ENCODE results near the gene ACVR1C. TPM values are rescaled to one million over a fixed set of nuclear protein-coding genes. Genes with fewer than 3 reads are reported as not detected.
"Not testable (repeated sequence)": the region's sequence is repeated elsewhere in the genome, so short reads cannot be mapped to it uniquely, and the experiment has no call there.

ACVR1C gene
- total RNA-seq, 1 experiment from 2014 or later, result not detected

DNA sequence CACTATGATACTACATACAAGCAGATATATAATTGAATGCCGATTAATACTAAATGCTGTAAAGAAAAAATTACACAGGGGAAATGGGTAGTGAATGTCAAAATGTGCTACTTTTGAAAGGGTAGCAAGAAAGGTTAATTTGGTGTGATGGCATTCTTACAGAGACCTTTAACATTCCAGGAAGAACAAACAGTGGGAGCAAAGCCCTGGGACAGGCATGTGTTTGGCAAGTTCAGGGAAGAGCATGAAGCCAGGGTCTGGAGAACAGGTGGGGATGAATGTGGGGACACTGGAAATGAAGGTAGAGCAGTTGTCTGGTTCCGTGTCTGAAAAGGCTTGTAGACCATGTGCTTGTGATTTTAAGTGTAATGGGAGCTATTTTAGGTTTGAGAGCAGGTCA lies 102.6 kb downstream of the ACVR1C start:
- Histone ChIP-seq H3K27ac (ENCODE audit: low read length) (no peak overlapping the region), H3K9me3 (ENCODE audit: control insufficient read depth, insufficient read depth, low read depth, low read length) (no peaks in the 10 kb centered on the region), H3K36me3 (ENCODE audit: control insufficient read depth, insufficient read depth, low read length) (no peaks in the 10 kb centered on the region), H3K27me3 (ENCODE audit: control insufficient read depth, insufficient read depth, low read length) (no peaks in the 10 kb centered on the region), H3K4me3 (ENCODE audit: low read depth in 2 of 2, low read length in 2 of 2) (no peak overlapping the region), H3K4me1 (ENCODE audit: control insufficient read depth, insufficient read depth, low read length) (no peaks in the 10 kb centered on the region)
- in situ Hi-C loops (cut with HindIII; ENCODE audit: low pct_unique_long_range_greater_than_20kb, low sequenced_read_pairs), result no loop called here
- ChIA-PET CTCF (no interaction called here), POLR2A (no interaction called here)
- intact Hi-C loops (cut with micrococcal nuclease; ENCODE audit: unreplicated experiment), result no loop called here
- ATAC-seq (no peak), DNase-seq (ENCODE audit: low read depth, low spot score) (no peak)
- no peak for TF ChIP-seq SIN3A (IDR thresholded peaks at IDR 0.05; ENCODE audit: borderline replicate concordance, insufficient read depth, low read depth, low read length)
- TF ChIP-seq TCF7L2 (IDR thresholded peaks at IDR 0.05; ENCODE audit: low read depth, low read length), result no peak
- no peak for TF ChIP-seq POLR2AphosphoS5 (IDR thresholded peaks at IDR 0.05; ENCODE audit: low read depth, low read length)
- TF ChIP-seq, protein P1, sequence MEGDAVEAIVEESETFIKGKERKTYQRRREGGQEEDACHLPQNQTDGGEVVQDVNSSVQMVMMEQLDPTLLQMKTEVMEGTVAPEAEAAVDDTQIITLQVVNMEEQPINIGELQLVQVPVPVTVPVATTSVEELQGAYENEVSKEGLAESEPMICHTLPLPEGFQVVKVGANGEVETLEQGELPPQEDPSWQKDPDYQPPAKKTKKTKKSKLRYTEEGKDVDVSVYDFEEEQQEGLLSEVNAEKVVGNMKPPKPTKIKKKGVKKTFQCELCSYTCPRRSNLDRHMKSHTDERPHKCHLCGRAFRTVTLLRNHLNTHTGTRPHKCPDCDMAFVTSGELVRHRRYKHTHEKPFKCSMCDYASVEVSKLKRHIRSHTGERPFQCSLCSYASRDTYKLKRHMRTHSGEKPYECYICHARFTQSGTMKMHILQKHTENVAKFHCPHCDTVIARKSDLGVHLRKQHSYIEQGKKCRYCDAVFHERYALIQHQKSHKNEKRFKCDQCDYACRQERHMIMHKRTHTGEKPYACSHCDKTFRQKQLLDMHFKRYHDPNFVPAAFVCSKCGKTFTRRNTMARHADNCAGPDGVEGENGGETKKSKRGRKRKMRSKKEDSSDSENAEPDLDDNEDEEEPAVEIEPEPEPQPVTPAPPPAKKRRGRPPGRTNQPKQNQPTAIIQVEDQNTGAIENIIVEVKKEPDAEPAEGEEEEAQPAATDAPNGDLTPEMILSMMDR (IDR thresholded peaks at IDR 0.05), result no peak
- TF ChIP-seq, protein P2, sequence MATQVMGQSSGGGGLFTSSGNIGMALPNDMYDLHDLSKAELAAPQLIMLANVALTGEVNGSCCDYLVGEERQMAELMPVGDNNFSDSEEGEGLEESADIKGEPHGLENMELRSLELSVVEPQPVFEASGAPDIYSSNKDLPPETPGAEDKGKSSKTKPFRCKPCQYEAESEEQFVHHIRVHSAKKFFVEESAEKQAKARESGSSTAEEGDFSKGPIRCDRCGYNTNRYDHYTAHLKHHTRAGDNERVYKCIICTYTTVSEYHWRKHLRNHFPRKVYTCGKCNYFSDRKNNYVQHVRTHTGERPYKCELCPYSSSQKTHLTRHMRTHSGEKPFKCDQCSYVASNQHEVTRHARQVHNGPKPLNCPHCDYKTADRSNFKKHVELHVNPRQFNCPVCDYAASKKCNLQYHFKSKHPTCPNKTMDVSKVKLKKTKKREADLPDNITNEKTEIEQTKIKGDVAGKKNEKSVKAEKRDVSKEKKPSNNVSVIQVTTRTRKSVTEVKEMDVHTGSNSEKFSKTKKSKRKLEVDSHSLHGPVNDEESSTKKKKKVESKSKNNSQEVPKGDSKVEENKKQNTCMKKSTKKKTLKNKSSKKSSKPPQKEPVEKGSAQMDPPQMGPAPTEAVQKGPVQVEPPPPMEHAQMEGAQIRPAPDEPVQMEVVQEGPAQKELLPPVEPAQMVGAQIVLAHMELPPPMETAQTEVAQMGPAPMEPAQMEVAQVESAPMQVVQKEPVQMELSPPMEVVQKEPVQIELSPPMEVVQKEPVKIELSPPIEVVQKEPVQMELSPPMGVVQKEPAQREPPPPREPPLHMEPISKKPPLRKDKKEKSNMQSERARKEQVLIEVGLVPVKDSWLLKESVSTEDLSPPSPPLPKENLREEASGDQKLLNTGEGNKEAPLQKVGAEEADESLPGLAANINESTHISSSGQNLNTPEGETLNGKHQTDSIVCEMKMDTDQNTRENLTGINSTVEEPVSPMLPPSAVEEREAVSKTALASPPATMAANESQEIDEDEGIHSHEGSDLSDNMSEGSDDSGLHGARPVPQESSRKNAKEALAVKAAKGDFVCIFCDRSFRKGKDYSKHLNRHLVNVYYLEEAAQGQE (IDR thresholded peaks at IDR 0.05; ENCODE audit: insufficient read depth in 1 of 2, low read depth in 2 of 2, low read length in 1 of 2), result no peak
- no TSS peak for BruUV-seq (replicated peaks)

DNA sequence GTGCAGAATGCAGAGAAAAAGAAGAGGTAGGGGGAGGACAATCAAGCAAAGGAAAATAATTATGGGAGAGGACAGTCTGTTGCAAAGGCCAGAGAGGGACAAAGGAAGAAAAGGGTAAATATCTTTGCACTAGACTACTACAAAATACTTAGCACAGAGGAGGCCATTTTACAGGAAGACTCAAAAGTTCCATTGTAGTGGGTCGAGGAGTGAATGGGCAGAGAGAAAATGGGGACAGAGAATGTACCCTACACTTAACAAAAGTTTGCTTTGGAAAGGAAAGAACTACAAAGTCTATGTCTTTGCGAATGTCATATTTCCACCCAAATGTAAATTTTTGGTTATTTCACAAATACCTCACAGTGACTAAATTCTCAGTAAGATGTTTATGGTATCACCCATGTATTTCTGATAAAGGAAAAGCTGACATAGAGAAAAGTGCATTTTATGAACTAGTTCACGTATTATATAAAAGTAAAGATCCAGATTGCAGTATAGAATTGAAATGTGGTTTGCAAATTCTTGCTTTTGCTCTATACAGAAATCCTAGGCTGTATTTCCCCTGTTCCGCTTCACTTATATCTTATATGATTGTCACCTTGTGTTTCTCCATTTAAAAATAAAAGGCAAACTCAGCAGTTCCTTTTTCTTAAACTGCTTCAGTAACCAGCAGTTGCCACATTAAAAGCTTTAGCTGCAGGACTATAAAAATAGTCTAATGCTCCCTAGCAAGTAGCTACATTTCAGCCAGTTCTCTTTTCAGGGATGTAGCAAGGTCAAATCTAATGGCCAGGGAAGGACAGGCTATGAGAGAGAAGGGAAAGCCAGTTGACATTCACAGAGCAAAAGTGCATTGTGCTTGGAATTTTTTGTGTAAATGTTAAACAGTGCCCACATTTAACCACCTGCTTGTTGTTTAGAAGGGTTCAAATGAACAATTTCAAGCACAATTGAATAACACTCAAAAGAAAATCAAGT lies 105.1 kb downstream of the ACVR1C start:
- TF ChIP-seq SIN3A (IDR thresholded peaks at IDR 0.05; ENCODE audit: borderline replicate concordance, insufficient read depth, low read depth, low read length) (no peak), TCF7L2 (IDR thresholded peaks at IDR 0.05; ENCODE audit: low read depth, low read length) (no peak), POLR2AphosphoS5 (IDR thresholded peaks at IDR 0.05; ENCODE audit: low read depth, low read length) (no peak)
- TF ChIP-seq, protein P1 (IDR thresholded peaks at IDR 0.05), result no peak
- TF ChIP-seq, protein P2 (IDR thresholded peaks at IDR 0.05; ENCODE audit: insufficient read depth in 1 of 2, low read depth in 2 of 2, low read length in 1 of 2), result no peak
- Histone ChIP-seq H3K27me3 (ENCODE audit: control insufficient read depth, insufficient read depth, low read length) (no peaks in the 10 kb centered on the region), H3K4me1 (ENCODE audit: control insufficient read depth, insufficient read depth, low read length) (no peaks in the 10 kb centered on the region), H3K9me3 (ENCODE audit: control insufficient read depth, insufficient read depth, low read depth, low read length) (no peaks in the 10 kb centered on the region), H3K4me3 (ENCODE audit: low read depth in 2 of 2, low read length in 2 of 2) (no peak overlapping the region), H3K36me3 (ENCODE audit: control insufficient read depth, insufficient read depth, low read length) (no peaks in the 10 kb centered on the region), H3K27ac (ENCODE audit: low read length) (no peak overlapping the region)
- intact Hi-C loops (cut with micrococcal nuclease; ENCODE audit: unreplicated experiment) (no loop called here), in situ Hi-C loops (cut with HindIII; ENCODE audit: low pct_unique_long_range_greater_than_20kb, low sequenced_read_pairs) (no loop called here)
- BruUV-seq (replicated peaks), result no TSS peak
- no peak for DNase-seq (ENCODE audit: low read depth, low spot score)
- ChIA-PET CTCF (no interaction called here), POLR2A (no interaction called here)
- ATAC-seq, result no peak

DNA sequence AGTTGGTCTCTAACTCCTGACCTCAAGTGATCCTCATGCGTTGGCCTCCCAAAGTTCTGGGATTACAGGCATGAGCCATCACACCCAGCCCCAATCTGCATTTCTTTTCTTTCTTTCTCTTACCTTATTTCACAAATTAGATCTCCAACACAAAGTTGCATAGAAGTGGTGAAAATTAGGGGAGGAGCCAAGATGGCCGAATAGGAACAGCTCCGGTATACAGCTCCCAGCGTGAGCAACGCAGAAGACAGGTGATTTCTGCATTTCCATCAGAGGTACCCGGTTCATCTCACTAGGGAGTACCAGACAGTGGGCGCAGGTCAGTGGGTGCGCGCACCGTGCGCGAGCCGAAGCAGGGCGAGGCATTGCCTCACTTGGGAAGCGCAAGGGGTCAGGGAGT lies 113.7 kb downstream of the ACVR1C start:
- POLR2A ChIA-PET; H3K27me3 ChIP-seq (ENCODE audit: control insufficient read depth, insufficient read depth, low read length); H3K27ac ChIP-seq (ENCODE audit: low read length); intact Hi-C loops (cut with micrococcal nuclease; ENCODE audit: unreplicated experiment); in situ Hi-C loops (cut with HindIII; ENCODE audit: low pct_unique_long_range_greater_than_20kb, low sequenced_read_pairs); H3K9me3 ChIP-seq (ENCODE audit: control insufficient read depth, insufficient read depth, low read depth, low read length); H3K4me3 ChIP-seq (ENCODE audit: low read depth in 2 of 2, low read length in 2 of 2); DNase-seq (ENCODE audit: low read depth, low spot score); H3K4me1 ChIP-seq (ENCODE audit: control insufficient read depth, insufficient read depth, low read length); BruUV-seq (replicated peaks); H3K36me3 ChIP-seq (ENCODE audit: control insufficient read depth, insufficient read depth, low read length); CTCF ChIA-PET; ATAC-seq: not testable (repeated sequence)
